Neuronal stem cell (in vitro differentiated cells): ENCODE results near the gene SMC1B.
A peak's percentile ranks its signal among the peaks of the same experiment; 100 is the strongest.
"Not testable (repeated sequence)": the region's sequence is repeated elsewhere in the genome, so short reads cannot be mapped to it uniquely, and the experiment has no call there.

Experiments
- DNase-seq: peaks from one replicate; pipeline ENCODE4 v3.0.0-alpha.2; 2013; ENCODE audit warnings: low spot score
- H2AFZ ChIP-seq: one replicate; pipeline ENCODE4 v1.6.1; 2013; ENCODE audit warnings: mild to moderate bottlenecking, low read length, inconsistent platforms
- H2AK5ac ChIP-seq: 2 replicates; pipeline ENCODE4 v1.6.1; 2013; ENCODE audit warnings: low read depth, mild to moderate bottlenecking, inconsistent platforms, low read length, moderate library complexity, mixed read lengths
- H2BK120ac ChIP-seq: 2 replicates; pipeline ENCODE4 v1.6.1; 2013; ENCODE audit warnings: low read depth, mild to moderate bottlenecking, inconsistent platforms, low read length, moderate library complexity, mixed read lengths
- H2BK12ac ChIP-seq: one replicate; pipeline ENCODE4 v1.6.1; 2013; ENCODE audit warnings: low read length, inconsistent platforms
- H2BK15ac ChIP-seq: 2 replicates; pipeline ENCODE4 v1.6.1; 2013; ENCODE audit warnings: mild to moderate bottlenecking, low read length, inconsistent platforms, mixed read lengths
- H2BK5ac ChIP-seq: one replicate; pipeline ENCODE4 v1.6.1; 2013; ENCODE audit warnings: inconsistent platforms, mild to moderate bottlenecking, low read length, moderate library complexity
- H3K14ac ChIP-seq: one replicate; pipeline ENCODE4 v1.6.1; 2013; ENCODE audit warnings: low read length, inconsistent platforms
- H3K18ac ChIP-seq: 2 replicates; pipeline ENCODE4 v1.6.1; 2013; ENCODE audit warnings: low read length, inconsistent platforms
- H3K23ac ChIP-seq: 2 replicates; pipeline ENCODE4 v1.6.1; 2013; ENCODE audit warnings: low read depth, mild to moderate bottlenecking, mixed read lengths, low read length, inconsistent platforms; ENCODE audit not compliant: poor library complexity
- H3K27ac ChIP-seq: replicated peaks from 3 replicates; pipeline ENCODE4 v1.5.1; 2013; ENCODE audit warnings: low read length, inconsistent platforms
- H3K27me3 ChIP-seq, 3 experiments: 2 replicates each; pipeline ENCODE4 v1.6.1; 2013; ENCODE audit warnings: low read length in 3 of 3, mild to moderate bottlenecking in 2 of 3, inconsistent platforms in 1 of 3, low read depth in 1 of 3, mixed read lengths in 1 of 3, moderate library complexity in 1 of 3; ENCODE audit not compliant: control insufficient read depth in 3 of 3, insufficient read depth in 3 of 3
- H3K36me3 ChIP-seq, 2 donors: replicated peaks in 1 of 2; 2 replicates each; pipeline ENCODE4 v1.6.1; 2013; ENCODE audit warnings: low read length in 2 of 2; ENCODE audit not compliant: control insufficient read depth in 2 of 2, insufficient read depth in 2 of 2
- H3K4ac ChIP-seq: 2 replicates; pipeline ENCODE4 v1.6.1; 2013; ENCODE audit warnings: inconsistent platforms, mild to moderate bottlenecking, low read length, moderate library complexity
- H3K4me1 ChIP-seq, 2 donors: 1 replicate in 1 of 2; 2 replicates in 1 of 2; pipeline ENCODE4 v1.6.1; 2013; ENCODE audit warnings: low read length in 2 of 2, low read depth in 1 of 2; ENCODE audit not compliant: control insufficient read depth in 2 of 2, insufficient read depth in 1 of 2
- H3K4me2 ChIP-seq: one replicate; pipeline ENCODE4 v1.6.1; 2013; ENCODE audit warnings: mild to moderate bottlenecking, low read length, inconsistent platforms; ENCODE audit not compliant: insufficient read depth, poor library complexity, severe bottlenecking
- H3K4me3 ChIP-seq, 2 donors: 2 replicates each; pipeline ENCODE4 v1.5.1; 2013; ENCODE audit warnings: low read length in 2 of 2, mild to moderate bottlenecking in 2 of 2, inconsistent platforms in 1 of 2, moderate library complexity in 1 of 2
- H3K79me1 ChIP-seq: one replicate; pipeline ENCODE4 v1.6.1; 2013; ENCODE audit warnings: low read depth, mild to moderate bottlenecking, inconsistent platforms, low read length, moderate library complexity
- H3K9ac ChIP-seq: one replicate; pipeline ENCODE4 v1.6.1; 2013; ENCODE audit warnings: mild to moderate bottlenecking, low read depth, low read length, inconsistent platforms; ENCODE audit not compliant: poor library complexity
- H3K9me3 ChIP-seq, 2 donors: replicated peaks in 1 of 2; 2 replicates each; pipeline versions ENCODE3 to v1.6.1; 2013; ENCODE audit warnings: low read length in 2 of 2, mild to moderate bottlenecking in 2 of 2, inconsistent platforms in 1 of 2, low read depth in 1 of 2, mixed read lengths in 1 of 2, moderate library complexity in 1 of 2; ENCODE audit not compliant: control insufficient read depth in 2 of 2, insufficient read depth in 1 of 2
- H4K8ac ChIP-seq: one replicate; pipeline ENCODE4 v1.6.1; 2013; ENCODE audit warnings: low read depth, mild to moderate bottlenecking, inconsistent platforms, low read length, moderate library complexity
- H4K91ac ChIP-seq: one replicate; pipeline ENCODE4 v1.6.1; 2013; ENCODE audit warnings: low read length, low read depth, mild to moderate bottlenecking, inconsistent platforms; ENCODE audit not compliant: poor library complexity
- WGBS, 2 donors: extraction: QIAGEN DNeasy Blood & Tissue Kit; methylation state at CpG; one replicate each; pipeline ENCODE4 v1.1.7; 2013; ENCODE audit warnings: missing lambda C conversion rate in 2 of 2, mixed read lengths in 1 of 2; ENCODE audit not compliant: insufficient read length in 2 of 2, insufficient replicate concordance in 1 of 2; ENCODE audit errors: extremely low coverage in 2 of 2; 5-methylcytosine and 5-hydroxymethylcytosine counted together

SMC1B gene

DNA sequence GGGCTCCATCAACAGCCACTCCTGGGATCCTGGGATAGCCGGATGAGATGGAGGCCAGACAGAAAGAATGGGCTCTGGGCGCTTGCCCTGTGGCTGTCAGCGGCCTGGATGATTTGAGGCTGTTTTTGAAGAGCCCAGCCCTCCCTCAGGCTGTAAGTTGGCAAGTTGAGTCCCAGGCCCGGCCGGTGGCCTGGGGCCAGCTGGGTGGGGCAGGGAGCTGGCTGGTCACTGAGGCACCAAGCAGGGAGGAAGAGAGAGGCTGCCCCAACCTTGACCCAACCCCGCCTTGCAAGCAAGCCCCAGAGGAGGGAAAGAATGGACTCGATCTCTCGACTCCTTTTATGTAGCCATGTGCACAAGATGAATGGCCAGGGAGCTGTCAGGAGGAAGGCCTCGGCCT is 35.0 kb upstream of the SMC1B start:
- no CpG with 5 or more reads among the region's 9 CpGs for WGBS, 2 donors

GRCh38 chr22:45447596-45447995 is 34.2 kb upstream of the SMC1B start:
- H2BK12ac ChIP-seq, DNase-seq, H4K8ac ChIP-seq, H3K9ac ChIP-seq, H3K18ac ChIP-seq, H3K4ac ChIP-seq, H3K27ac ChIP-seq, H3K4me1 ChIP-seq, H3K4me2 ChIP-seq, H2BK15ac ChIP-seq, H3K23ac ChIP-seq, H3K9me3 ChIP-seq, H3K79me1 ChIP-seq, H3K14ac ChIP-seq, H2BK5ac ChIP-seq, H3K36me3 ChIP-seq, H2BK120ac ChIP-seq, H2AFZ ChIP-seq, H2AK5ac ChIP-seq, H3K4me3 ChIP-seq, H4K91ac ChIP-seq: not testable (repeated sequence)
- H3K27me3 ChIP-seq, result peaks cover 0 to 22% (median 0%) of the 10 kb centered on the region in 3 experiments
- no CpG with 5 or more reads among the region's 4 CpGs for WGBS, 2 donors

More for the DNA sequence above, 35.0 kb upstream of the SMC1B start:
- Histone ChIP-seq H3K4me2 (no peak overlapping the region), H3K27ac (no peak overlapping the region), H4K91ac (no peak overlapping the region), H3K4ac (no peak overlapping the region), H3K9me3 (peaks cover 0 to 2% of the 10 kb centered on the region in 2 donors), H2BK15ac (no peak overlapping the region), H2AFZ (no peak overlapping the region), H3K18ac (no peak overlapping the region), H3K9ac (no peak overlapping the region), H3K14ac (no peak overlapping the region), H3K79me1 (no peaks in the 10 kb centered on the region), H4K8ac (no peak overlapping the region), H2BK12ac (no peak overlapping the region), H3K4me1 (peaks cover 0 to 3% of the 10 kb centered on the region in 2 donors), H2BK120ac (no peak overlapping the region), H3K23ac (no peak overlapping the region), H2BK5ac (no peak overlapping the region), H2AK5ac (no peak overlapping the region), H3K36me3 (no peaks in the 10 kb centered on the region), H3K4me3 (no peak overlapping the region), H3K27me3 (peaks cover 0 to 30% (median 0%) of the 10 kb centered on the region in 3 experiments)
- DNase-seq, result no peak

DNA sequence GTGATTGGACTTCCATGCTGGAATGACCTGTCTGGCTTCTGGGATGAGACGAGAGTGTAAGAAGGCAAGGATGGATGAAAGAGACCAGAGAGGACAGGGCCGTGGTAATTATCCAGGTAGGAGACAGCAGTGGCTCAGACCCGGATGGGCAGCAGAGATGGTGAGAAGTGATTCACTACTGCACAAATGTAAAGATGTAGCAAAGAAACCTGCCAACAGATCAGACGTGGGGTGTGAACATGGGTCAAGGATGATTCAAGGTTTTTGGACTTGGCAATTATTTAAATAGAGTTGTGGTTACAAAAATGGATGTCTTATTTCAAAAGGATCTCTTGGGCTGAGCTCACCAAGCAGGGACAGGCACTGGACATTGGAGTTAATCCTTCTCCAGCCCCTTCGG is 32.8 kb upstream of the SMC1B start:
- no peak overlapping the region for H4K91ac ChIP-seq
- H3K4me1 ChIP-seq, result peaks cover 3 to 14% of the 10 kb centered on the region in 2 donors
- H4K8ac ChIP-seq, result no peak overlapping the region
- no peak overlapping the region for H3K4ac ChIP-seq
- H3K4me3 ChIP-seq, result no peak overlapping the region
- H3K18ac ChIP-seq, result peak overlapping the region; percentile 57
- DNase-seq, result no peak
- H2BK15ac ChIP-seq, result no peak overlapping the region
- H3K27ac ChIP-seq, result no peak overlapping the region
- no peaks in the 10 kb centered on the region for H3K79me1 ChIP-seq
- H3K36me3 ChIP-seq, result no peaks in the 10 kb centered on the region
- no peak overlapping the region for H3K9ac ChIP-seq
- H3K23ac ChIP-seq, result no peak overlapping the region
- no CpG with 5 or more reads among the region's 5 CpGs for WGBS, 2 donors
- no peak overlapping the region for H2AK5ac ChIP-seq
- no peak overlapping the region for H2BK120ac ChIP-seq
- H3K27me3 ChIP-seq, result peaks cover 0 to 10% (median 0%) of the 10 kb centered on the region in 3 experiments
- no peak overlapping the region for H2BK5ac ChIP-seq
- H3K9me3 ChIP-seq, result peaks cover 0 to 2% of the 10 kb centered on the region in 2 donors
- H2AFZ ChIP-seq, result no peak overlapping the region
- H2BK12ac ChIP-seq, result no peak overlapping the region
- H3K4me2 ChIP-seq, result no peak overlapping the region
- no peak overlapping the region for H3K14ac ChIP-seq

DNA sequence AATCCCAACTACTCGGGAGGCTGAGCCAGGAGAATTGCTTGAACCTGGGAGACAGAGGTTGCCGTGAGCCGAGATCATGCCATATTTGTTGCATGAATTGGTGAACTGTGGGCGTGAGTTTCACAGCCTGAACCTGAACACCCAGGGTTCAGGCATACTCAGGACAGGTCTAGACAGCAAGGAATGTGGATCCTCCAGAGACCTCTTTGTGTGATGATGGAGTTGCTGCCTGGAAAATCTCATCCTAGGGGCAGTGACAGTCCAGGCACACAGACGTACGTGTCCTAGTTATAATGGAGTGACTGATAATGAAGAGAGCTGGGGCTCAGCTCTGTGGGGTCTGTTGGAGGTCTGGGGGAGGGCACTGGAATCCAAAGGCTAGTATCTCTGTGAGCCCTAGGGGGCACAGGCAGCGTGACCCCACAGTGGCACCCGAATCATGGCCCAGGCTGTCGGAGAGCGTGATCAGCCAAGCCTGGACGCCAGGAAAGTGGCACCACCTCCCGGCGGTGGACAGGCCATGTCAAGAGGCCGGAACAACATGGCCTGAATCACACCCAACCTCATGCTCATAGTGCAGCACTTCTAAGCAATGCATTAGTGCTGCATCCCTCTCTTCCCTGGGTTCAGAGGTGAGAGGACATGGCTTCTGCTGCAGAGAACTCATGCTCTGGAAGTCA is 31.8 kb upstream of the SMC1B start:
- Histone ChIP-seq H3K14ac (no peak overlapping the region), H3K9ac (no peak overlapping the region), H4K91ac (no peak overlapping the region), H2AFZ (no peak overlapping the region), H2BK5ac (no peak overlapping the region), H3K4ac (no peak overlapping the region), H3K9me3 (peaks cover 0 to 2% of the 10 kb centered on the region in 2 donors), H2BK120ac (no peak overlapping the region), H2BK15ac (peak overlapping the region; percentile 78), H2BK12ac (no peak overlapping the region), H3K18ac (peak overlapping the region; percentile 44), H4K8ac (no peak overlapping the region), H3K4me1 (peaks cover 3 to 14% of the 10 kb centered on the region in 2 donors), H3K36me3 (no peaks in the 10 kb centered on the region), H3K27ac (no peak overlapping the region), H2AK5ac (peak overlapping the region; percentile 94), H3K4me2 (no peak overlapping the region), H3K79me1 (no peaks in the 10 kb centered on the region), H3K27me3 (peaks cover 0 to 5% (median 0%) of the 10 kb centered on the region in 3 experiments), H3K23ac (peak overlapping the region; percentile 35), H3K4me3 (no peak overlapping the region)
- WGBS, 2 donors, result no CpG with 5 or more reads among the region's 14 CpGs
- no peak for DNase-seq
